GF-D8 (cell line): ENCODE results near the gene ZNF483.
"Not testable (repeated sequence)": the region's sequence is repeated elsewhere in the genome, so short reads cannot be mapped to it uniquely, and the experiment has no call there.

Experiments
- DNase-seq: peaks from one replicate; lab custom pipeline; 2025; lab: John Stamatoyannopoulos, UW

The ZNF483 gene

DNA sequence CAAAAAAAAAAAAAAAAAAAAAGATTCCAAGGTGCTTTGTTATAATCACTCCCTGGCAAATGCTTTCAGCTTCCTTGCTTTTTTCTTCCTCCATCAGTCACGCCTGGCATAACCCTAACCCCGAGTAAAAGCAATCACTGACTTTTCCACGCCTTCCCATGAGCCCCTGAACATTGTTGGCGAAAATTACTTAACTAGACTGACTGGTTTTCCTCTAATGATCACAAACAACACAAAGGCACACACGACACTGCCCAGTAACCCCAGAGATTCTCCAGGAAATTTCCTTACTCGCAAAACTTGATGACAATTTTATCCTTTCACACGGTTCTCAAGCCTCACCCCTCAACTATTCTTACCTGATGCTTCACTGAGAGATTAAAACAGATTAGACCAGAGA lies 85.9 kb downstream of the ZNF483 start:
- DNase-seq: no peak

DNA sequence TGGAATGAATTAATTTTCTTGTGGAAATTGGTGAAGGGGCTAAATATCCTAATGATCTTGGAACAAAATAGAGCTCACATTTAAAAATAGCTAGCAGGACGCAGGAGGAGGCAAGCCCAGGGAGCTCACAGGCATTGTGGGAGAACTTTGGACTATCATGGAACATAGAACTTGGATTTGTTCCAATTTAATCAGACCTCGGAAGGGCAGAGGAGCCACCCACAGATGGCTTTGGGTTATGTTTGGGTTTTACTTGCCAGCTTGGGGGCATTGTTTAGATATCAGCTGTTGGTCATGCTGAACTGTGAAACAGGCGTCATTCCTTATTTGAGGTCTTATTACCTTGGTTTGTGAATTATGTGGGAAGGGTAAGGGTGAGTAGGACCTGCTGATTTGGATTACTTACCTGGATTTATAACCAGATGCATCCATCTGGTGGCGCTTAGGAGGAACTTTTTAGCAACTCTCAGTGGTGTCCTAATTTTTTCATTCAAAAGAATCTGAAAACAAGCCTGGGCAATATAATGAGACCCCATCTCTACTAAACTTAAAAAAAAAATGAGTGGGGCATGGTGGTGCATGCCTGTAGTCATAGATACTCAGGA lies 88.6 kb downstream of the ZNF483 start:
- DNase-seq: no peak

DNA sequence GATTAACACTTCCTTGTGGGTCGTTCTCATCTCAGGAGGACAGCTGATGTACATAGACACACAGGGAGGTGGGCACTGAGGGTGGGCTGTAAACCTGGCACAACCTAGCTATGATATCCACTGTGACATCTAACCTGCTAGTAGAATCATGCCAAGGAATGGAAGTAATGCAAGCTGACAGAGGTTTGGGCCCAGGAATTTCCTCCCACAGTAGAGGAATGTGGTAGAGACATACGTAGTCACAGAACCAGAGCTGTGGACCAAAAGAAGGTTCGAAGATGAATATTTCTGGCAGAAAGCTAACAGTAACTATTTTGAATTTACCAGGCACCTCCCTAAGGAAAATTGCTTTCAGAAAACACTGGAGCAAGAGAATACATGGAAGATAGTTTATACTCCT lies 90.9 kb downstream of the ZNF483 start:
- DNase-seq: no peak

DNA sequence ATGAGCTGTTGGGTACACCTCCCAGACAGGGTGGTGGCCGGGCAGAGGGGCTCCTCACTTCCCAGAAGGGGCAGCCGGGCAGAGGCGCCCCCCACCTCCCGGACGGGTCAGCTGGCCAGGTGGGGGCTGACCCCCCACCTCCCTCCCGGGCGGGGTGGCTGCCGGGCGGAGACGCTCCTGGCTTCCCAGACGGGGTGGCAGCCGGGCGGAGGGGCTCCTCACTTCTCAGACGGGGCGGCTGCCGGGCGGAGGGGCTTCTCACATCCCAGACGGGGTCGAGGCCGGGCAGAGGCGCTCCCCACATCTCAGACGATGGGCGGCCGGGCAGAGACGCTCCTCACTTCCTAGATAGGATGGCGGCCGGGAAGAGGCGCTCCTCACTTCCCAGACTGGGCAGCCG lies 92.4 kb downstream of the ZNF483 start:
- DNase-seq: not testable (repeated sequence)

DNA sequence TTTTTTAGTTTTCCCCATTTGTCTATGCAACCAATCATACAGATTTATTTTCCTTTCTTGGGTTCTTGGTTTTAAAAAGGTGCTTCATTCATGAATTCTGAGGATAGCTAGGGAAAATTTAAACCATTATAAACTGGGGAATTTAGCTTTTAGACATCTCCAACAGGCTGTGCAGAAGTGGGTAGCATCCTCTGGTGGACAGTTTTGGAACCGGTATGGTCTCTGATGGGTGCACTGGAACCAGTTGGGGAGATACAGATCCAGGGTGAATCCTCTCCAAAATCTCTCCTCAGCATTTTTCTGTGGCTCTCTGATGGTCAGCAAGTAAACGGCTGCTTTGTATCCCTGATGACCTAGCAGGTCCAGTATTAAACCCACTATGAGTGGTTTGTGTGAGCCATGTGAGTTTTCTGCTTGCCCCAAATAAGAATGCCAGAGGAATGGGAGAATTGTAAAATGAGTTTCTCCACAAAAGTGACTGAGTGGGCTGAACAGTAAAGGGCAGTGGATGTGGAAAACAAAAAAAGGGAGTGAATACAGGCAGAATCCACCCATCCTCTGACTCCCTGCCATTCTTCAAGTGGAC lies 97.0 kb downstream of the ZNF483 start:
- DNase-seq: no peak

DNA sequence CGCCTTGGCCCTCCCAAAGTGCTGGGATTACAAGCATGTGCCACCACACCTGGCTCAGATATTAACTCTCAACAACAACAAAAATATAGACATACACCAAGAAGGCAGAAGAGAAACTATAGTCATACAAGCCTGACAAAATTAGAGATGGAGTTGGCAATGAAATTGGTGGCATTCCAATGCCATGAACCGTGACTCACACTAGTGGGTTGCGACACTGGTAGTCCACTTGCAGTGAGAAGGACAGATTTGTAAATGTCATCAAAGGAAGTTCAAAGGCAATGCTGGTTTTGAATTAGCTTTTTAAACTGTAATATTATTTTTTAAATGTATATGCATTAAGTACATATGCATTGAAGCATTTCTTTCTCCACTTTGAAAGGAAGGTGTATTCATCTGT lies 97.6 kb downstream of the ZNF483 start:
- DNase-seq: no peak
